ENCODE measurements around the gene VMP1.
"Not testable (repeated sequence)": the region's sequence is repeated elsewhere in the genome, so short reads cannot be mapped to it uniquely, and the experiment has no call there.

VMP1 gene

GRCh38 chr17:59757043-59757442 is 49.6 kb downstream of the VMP1 start:
- FAIRE-seq (no peak), DNase-seq (ENCODE audit: insufficient read length, low spot score) (no peak)
- no peak for TF ChIP-seq CTCF (IDR thresholded peaks at IDR 0.05; ENCODE audit: insufficient read depth, missing control alignments)

DNA sequence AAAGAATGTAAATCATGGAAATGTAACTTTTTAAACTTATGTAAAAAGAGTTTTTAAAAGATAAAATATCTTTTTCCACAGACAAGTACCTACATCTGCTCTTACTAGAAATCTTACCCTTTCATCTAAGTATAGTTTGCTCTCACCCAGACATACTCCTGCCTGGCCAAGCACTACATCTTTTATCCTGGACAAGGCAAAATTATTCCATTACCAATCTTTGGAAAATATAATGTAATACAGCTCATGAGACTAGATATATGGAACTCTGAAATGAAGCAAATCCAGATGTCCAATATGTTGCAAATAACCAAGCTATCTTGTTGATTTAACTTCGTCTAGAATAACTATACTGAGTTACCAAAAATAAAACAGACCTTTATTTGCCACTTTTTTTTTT is 50.0 kb downstream of the VMP1 start:
- FAIRE-seq = no peak
- TF ChIP-seq CTCF (IDR thresholded peaks at IDR 0.05; ENCODE audit: insufficient read depth, missing control alignments) = no peak

DNA sequence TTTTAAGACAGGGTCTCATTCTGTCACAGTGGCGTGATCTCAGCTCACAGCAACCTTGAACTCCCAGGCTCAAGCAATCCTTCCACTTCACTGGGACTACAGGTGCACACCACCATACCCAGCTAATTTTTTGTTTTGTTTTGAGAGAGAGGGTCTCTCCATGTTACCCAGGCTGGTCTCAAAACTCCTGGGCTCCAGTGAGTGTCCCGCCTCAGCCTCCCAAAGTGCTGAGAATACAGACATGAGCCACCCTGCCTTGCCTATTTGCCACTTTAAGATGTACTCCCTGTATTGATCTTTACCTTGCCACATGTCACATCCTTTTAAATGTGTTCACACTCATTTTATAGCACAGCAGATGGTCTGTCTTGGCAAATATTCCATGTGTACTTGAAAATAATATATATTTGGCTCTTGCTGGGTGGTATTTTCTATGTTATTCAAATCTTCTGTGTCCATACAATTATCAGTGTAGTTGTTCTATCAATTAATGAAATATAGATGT is 50.5 kb downstream of the VMP1 start:
- TF ChIP-seq CTCF (IDR thresholded peaks at IDR 0.05; ENCODE audit: insufficient read depth, missing control alignments) = no peak
- DNase-seq (ENCODE audit: insufficient read length, low spot score) (no peak), FAIRE-seq (no peak)

More for the DNA sequence above, 50.0 kb downstream of the VMP1 start:
- no peak for DNase-seq (ENCODE audit: insufficient read length, low spot score)

DNA sequence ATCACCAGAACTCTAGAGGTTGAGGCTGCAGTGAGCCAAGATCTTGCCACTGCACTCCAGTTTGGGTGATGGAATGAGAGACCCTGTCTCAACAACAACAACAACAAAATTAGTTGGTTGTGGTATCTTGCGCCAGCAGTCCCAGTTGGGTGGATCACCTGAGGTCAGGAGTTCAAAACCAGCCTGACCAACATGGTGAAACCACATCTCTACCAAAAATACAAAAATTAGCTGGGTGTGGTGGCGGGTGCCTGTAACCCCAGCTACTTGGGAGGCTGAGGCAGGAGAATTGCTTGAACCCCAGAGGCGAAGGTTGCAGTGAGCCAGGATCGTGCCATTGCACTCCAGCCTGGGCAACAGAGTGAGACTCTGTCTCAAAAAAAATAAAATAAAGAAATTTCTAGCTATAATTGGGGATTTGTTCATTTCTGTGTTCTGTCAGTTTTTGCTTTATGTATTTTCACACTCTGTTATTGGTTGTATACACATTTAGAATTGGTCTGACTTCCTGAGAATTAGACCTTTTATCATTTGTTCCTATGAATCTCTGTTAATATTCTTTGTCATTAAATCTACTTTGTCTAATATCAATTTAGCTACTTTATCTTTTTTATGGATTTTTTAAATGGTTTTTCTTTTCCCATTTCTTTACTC is 51.7 kb downstream of the VMP1 start:
- DNase-seq (ENCODE audit: insufficient read length, low spot score); FAIRE-seq: not testable (repeated sequence)

- no peak for FAIRE-seq
- TF ChIP-seq CTCF (IDR thresholded peaks at IDR 0.05; ENCODE audit: insufficient read depth, missing control alignments) = no peak
- DNase-seq (ENCODE audit: insufficient read length, low spot score) = no peak
Measured at GRCh38 chr17:59760160-59760559, 52.7 kb downstream of the VMP1 start.

DNA sequence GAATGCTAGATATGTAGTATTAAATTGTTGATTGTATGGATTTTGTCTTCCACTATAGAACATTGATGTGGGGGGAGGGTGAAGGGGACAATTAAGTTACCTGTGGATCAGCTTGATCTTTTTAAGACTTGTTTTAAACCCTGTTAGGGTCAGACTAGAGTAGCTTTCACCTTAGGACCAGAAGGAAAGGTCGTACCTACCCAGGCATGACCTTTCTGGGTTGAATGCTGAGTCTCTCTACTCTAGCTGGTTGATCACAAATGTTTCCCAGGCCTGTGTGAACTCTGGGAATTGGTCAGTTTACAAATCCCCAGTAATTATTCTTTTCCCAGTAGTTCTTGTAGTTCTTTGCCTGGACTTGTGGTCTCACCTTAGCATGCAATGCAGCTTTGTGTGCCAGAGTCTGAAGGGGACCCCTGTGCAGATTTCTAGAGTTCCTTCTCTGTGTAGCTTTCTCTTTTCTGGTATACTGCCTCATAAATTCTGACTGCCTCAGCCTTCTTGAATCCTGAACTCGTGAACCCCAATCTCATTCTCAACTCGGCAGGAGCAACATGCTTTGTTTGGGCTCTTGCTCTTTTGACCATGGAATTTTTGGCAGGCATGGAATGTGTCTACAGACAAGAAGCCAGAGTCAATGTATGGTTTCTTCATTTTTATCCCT is 54.1 kb downstream of the VMP1 start:
- FAIRE-seq (no peak), DNase-seq (ENCODE audit: insufficient read length, low spot score) (no peak)
- TF ChIP-seq CTCF (IDR thresholded peaks at IDR 0.05; ENCODE audit: insufficient read depth, missing control alignments) = no peak

- no peak for TF ChIP-seq CTCF (IDR thresholded peaks at IDR 0.05; ENCODE audit: insufficient read depth, missing control alignments)
- no peak for DNase-seq (ENCODE audit: insufficient read length, low spot score)
- no peak for FAIRE-seq
Measured at GRCh38 chr17:59762049-59762823, 54.8 kb downstream of the VMP1 start.

Measured in D721Med (cell line).